H9 (cell line): Measurements from ENCODE around the gene SV2C. TPM values are rescaled to one million over a fixed set of nuclear protein-coding genes. Genes with fewer than 3 reads are reported as not detected.

Experiments
- DNase-seq: peaks from one replicate; pipeline ENCODE4 v3.0.0-alpha.2; 2017
- H2AFZ ChIP-seq: one replicate; pipeline ENCODE4 v1.6.1; 2013; ENCODE audit warnings: mild to moderate bottlenecking, low read length, control low read depth, moderate library complexity
- H2AK5ac ChIP-seq: 2 replicates; pipeline ENCODE4 v1.6.1; 2013; ENCODE audit warnings: low read length, control low read depth, mixed read lengths; ENCODE audit not compliant: insufficient read length
- H2BK120ac ChIP-seq: one replicate; pipeline ENCODE4 v1.6.1; 2013; ENCODE audit warnings: low read depth, mild to moderate bottlenecking, low read length, control low read depth, inconsistent platforms; ENCODE audit not compliant: poor library complexity, severe bottlenecking
- H2BK12ac ChIP-seq: 2 replicates; pipeline ENCODE4 v1.6.1; 2013; ENCODE audit warnings: low read length, control low read depth, mixed read lengths, low read depth; ENCODE audit not compliant: insufficient read length
- H2BK15ac ChIP-seq: 2 replicates; pipeline ENCODE4 v1.6.1; 2013; ENCODE audit warnings: low read depth, low read length, control low read depth
- H2BK20ac ChIP-seq: one replicate; pipeline ENCODE4 v1.6.1; 2013; ENCODE audit warnings: low read depth, mild to moderate bottlenecking, low read length, control low read depth, inconsistent platforms; ENCODE audit not compliant: poor library complexity, severe bottlenecking
- H2BK5ac ChIP-seq: 2 replicates; pipeline ENCODE4 v1.6.1; 2013; ENCODE audit warnings: low read length, control low read depth, mixed read lengths; ENCODE audit not compliant: insufficient read length
- H3K14ac ChIP-seq: 2 replicates; pipeline ENCODE4 v1.6.1; 2013; ENCODE audit warnings: low read length, control low read depth; ENCODE audit not compliant: insufficient read depth
- H3K18ac ChIP-seq: 2 replicates; pipeline ENCODE4 v1.6.1; 2013; ENCODE audit warnings: low read depth, mild to moderate bottlenecking, mixed read lengths, low read length, control low read depth; ENCODE audit not compliant: insufficient read length
- H3K23ac ChIP-seq: 2 replicates; pipeline ENCODE4 v1.6.1; 2013; ENCODE audit warnings: low read length, control low read depth, mixed read lengths, low read depth; ENCODE audit not compliant: insufficient read length
- H3K23me2 ChIP-seq: 2 replicates; pipeline ENCODE4 v1.6.1; 2013; ENCODE audit warnings: low read depth, mild to moderate bottlenecking, mixed read lengths, low read length, control low read depth; ENCODE audit not compliant: insufficient read length, poor library complexity, severe bottlenecking
- H3K27ac ChIP-seq: 2 replicates; pipeline ENCODE4 v1.5.1; 2013; ENCODE audit warnings: low read length, control low read depth, mixed read lengths, low read depth; ENCODE audit not compliant: insufficient read length
- H3K27me3 ChIP-seq: 2 replicates; pipeline ENCODE4 v1.6.1; 2013; ENCODE audit warnings: low read length, control low read depth, inconsistent platforms; ENCODE audit not compliant: insufficient read depth
- H3K4ac ChIP-seq: 2 replicates; pipeline ENCODE4 v1.6.1; 2013; ENCODE audit warnings: low read depth, mild to moderate bottlenecking, control low read depth, inconsistent platforms, low read length, moderate library complexity
- H3K4me1 ChIP-seq: 2 replicates; pipeline ENCODE4 v1.6.1; 2013; ENCODE audit warnings: low read length, control low read depth, inconsistent platforms; ENCODE audit not compliant: insufficient read depth
- H3K4me2 ChIP-seq: 2 replicates; pipeline ENCODE4 v1.6.1; 2013; ENCODE audit warnings: low read length, control low read depth, mixed read lengths; ENCODE audit not compliant: insufficient read length, insufficient read depth
- H3K56ac ChIP-seq: 2 replicates; pipeline ENCODE4 v1.6.1; 2013; ENCODE audit warnings: low read depth, mild to moderate bottlenecking, mixed read lengths, low read length, control low read depth; ENCODE audit not compliant: insufficient read length
- H3K79me1 ChIP-seq: 2 replicates; pipeline ENCODE4 v1.6.1; 2013; ENCODE audit warnings: low read depth, mild to moderate bottlenecking, moderate library complexity, low read length, control low read depth, inconsistent platforms; ENCODE audit not compliant: insufficient read depth, poor library complexity, severe bottlenecking
- H3K79me2 ChIP-seq: 2 replicates; pipeline ENCODE4 v1.6.1; 2013; ENCODE audit warnings: low read length, control low read depth, inconsistent platforms; ENCODE audit not compliant: insufficient read depth
- H3K9ac ChIP-seq: 2 replicates; pipeline ENCODE4 v1.6.1; 2013; ENCODE audit warnings: low read length, control low read depth, mixed read lengths; ENCODE audit not compliant: insufficient read length; ENCODE audit errors: extremely low read depth
- H3K9me3 ChIP-seq: one replicate; pipeline ENCODE4 v1.6.1; 2013; ENCODE audit warnings: low read depth, low read length, inconsistent platforms; ENCODE audit not compliant: control insufficient read depth
- H3T11ph ChIP-seq: one replicate; pipeline ENCODE4 v1.6.1; 2013; ENCODE audit warnings: mild to moderate bottlenecking, low read length, control low read depth, inconsistent platforms
- H4K20me1 ChIP-seq: one replicate; pipeline ENCODE4 v1.6.1; 2013; ENCODE audit not compliant: control insufficient read depth, insufficient read length, insufficient read depth
- H4K5ac ChIP-seq: 2 replicates; pipeline ENCODE4 v1.6.1; 2013; ENCODE audit warnings: low read depth, mild to moderate bottlenecking, mixed read lengths, low read length, control low read depth; ENCODE audit not compliant: insufficient read length
- H4K8ac ChIP-seq: replicated peaks from 2 replicates; pipeline ENCODE4 v1.6.1; 2013; ENCODE audit warnings: low read length, control low read depth, mixed read lengths, low read depth; ENCODE audit not compliant: insufficient read length
- H4K91ac ChIP-seq: 2 replicates; pipeline ENCODE4 v1.6.1; 2013; ENCODE audit warnings: low read depth, mild to moderate bottlenecking, moderate library complexity, mixed read lengths, low read length, control low read depth; ENCODE audit not compliant: insufficient read length
- H3K27ac Mint-ChIP-seq, 3 experiments: 2 replicates in 2 of 3; 3 replicates in 1 of 3; pipeline ENCODE4 v1.8.0; 2020 to 2021; ENCODE audit warnings: mixed read lengths in 3 of 3, mild to moderate bottlenecking in 1 of 3, moderate library complexity in 1 of 3
- H3K27me3 Mint-ChIP-seq: 2 replicates; pipeline ENCODE4 v1.8.0; 2021; ENCODE audit warnings: low read depth, mild to moderate bottlenecking, moderate library complexity, mixed read lengths
- H3K36me3 Mint-ChIP-seq, 3 experiments: 2 replicates in 2 of 3; 3 replicates in 1 of 3; pipeline ENCODE4 v1.8.0; 2020 to 2021; ENCODE audit warnings: low read depth in 3 of 3, mixed read lengths in 3 of 3; ENCODE audit not compliant: insufficient read depth in 1 of 3
- H3K4me1 Mint-ChIP-seq, 2 experiments: 2 replicates each; pipeline ENCODE4 v1.8.0; 2020; ENCODE audit warnings: mixed read lengths in 2 of 2
- H3K4me3 Mint-ChIP-seq, 2 experiments: 2 replicates in 1 of 2; 3 replicates in 1 of 2; pipeline ENCODE4 v1.8.0; 2020 to 2021; ENCODE audit warnings: mild to moderate bottlenecking in 2 of 2, mixed read lengths in 2 of 2, moderate library complexity in 1 of 2
- H3K9me3 Mint-ChIP-seq, 2 experiments: 2 replicates in 1 of 2; 3 replicates in 1 of 2; pipeline ENCODE4 v1.8.0; 2020; ENCODE audit warnings: mild to moderate bottlenecking in 2 of 2, mixed read lengths in 2 of 2, moderate library complexity in 1 of 2
- WGBS: extraction: QIAGEN DNeasy Blood & Tissue Kit; methylation state at CpG from one replicate; pipeline ENCODE4 v1.1.7; 2013; ENCODE audit warnings: missing lambda C conversion rate, low lambda C conversion rate, mixed read lengths; ENCODE audit not compliant: insufficient read length; ENCODE audit errors: extremely low coverage; 5-methylcytosine and 5-hydroxymethylcytosine counted together
- total RNA-seq: library from RNA; stranded (reverse); gene quantifications from 2 replicates; pipeline ENCODE4 v1.2.1, GENCODE V29; 2021
- TF ChIP-seq, protein P1 (sequence below): fragments of 200-600 bp; sonication (generic); conservative IDR thresholded peaks from 3 replicates; pipeline ENCODE4 v1.8.0; 2021; ENCODE audit warnings: antibody characterized with exemption, mild to moderate bottlenecking

The SV2C gene
- total RNA-seq, 1 experiment from 2014 or later, result 0.09 TPM

DNA sequence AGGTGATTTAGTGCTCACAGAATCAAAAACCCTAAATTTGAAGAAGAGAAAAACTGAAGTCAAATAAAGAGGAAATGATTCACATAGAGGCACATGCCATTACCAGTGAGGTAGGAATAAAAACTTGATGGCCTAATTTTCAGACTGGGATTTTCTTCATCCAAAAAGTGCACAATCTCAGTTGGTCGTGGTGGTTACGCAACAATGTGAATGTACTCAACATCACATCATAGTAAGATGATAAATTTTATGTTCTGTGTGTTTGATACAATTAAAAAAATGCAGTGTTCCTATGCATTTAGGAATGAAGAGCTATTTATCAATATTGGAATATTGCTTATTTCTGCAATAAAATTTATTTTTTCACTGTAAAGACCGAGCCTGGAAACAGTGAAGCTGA lies 60.7 kb downstream of the SV2C start:
- H3T11ph ChIP-seq, result no peak overlapping the region
- Mint-ChIP-seq H3K4me1 (peaks cover 19 to 20% of the 10 kb centered on the region in 2 experiments), H3K4me3 (no peak overlapping the region), H3K36me3 (peaks cover 0 to 2% (median 0%) of the 10 kb centered on the region in 3 experiments; a peak in 2 of 7 replicates), H3K9me3 (peaks cover 0 to 8% of the 10 kb centered on the region in 2 experiments; a peak in 2 of 5 replicates), H3K27ac (no peak overlapping the region), H3K27me3 (peaks cover 10% of the 10 kb centered on the region)
- H3K4me2 ChIP-seq, result no peak overlapping the region
- H3K56ac ChIP-seq, result no peak overlapping the region
- no peak overlapping the region for H3K4ac ChIP-seq
- TF ChIP-seq, protein P1, sequence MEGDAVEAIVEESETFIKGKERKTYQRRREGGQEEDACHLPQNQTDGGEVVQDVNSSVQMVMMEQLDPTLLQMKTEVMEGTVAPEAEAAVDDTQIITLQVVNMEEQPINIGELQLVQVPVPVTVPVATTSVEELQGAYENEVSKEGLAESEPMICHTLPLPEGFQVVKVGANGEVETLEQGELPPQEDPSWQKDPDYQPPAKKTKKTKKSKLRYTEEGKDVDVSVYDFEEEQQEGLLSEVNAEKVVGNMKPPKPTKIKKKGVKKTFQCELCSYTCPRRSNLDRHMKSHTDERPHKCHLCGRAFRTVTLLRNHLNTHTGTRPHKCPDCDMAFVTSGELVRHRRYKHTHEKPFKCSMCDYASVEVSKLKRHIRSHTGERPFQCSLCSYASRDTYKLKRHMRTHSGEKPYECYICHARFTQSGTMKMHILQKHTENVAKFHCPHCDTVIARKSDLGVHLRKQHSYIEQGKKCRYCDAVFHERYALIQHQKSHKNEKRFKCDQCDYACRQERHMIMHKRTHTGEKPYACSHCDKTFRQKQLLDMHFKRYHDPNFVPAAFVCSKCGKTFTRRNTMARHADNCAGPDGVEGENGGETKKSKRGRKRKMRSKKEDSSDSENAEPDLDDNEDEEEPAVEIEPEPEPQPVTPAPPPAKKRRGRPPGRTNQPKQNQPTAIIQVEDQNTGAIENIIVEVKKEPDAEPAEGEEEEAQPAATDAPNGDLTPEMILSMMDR, result no peak
- no peak overlapping the region for H2BK120ac ChIP-seq
- H2BK15ac ChIP-seq, result no peak overlapping the region
- no CpG with 5 or more reads among the region's 3 CpGs for WGBS
- no peak overlapping the region for H3K14ac ChIP-seq
- H3K18ac ChIP-seq, result no peak overlapping the region
- no peak overlapping the region for H2AFZ ChIP-seq
- H4K5ac ChIP-seq, result no peak overlapping the region
- no peaks in the 10 kb centered on the region for H3K9me3 ChIP-seq
- no peak overlapping the region for H2AK5ac ChIP-seq
- no peak overlapping the region for H4K8ac ChIP-seq
- H4K91ac ChIP-seq, result no peak overlapping the region
- no peak for DNase-seq
- no peaks in the 10 kb centered on the region for H3K23me2 ChIP-seq
- H2BK20ac ChIP-seq, result no peak overlapping the region
- no peak overlapping the region for H2BK5ac ChIP-seq
- H3K27ac ChIP-seq, result no peak overlapping the region
- no peak overlapping the region for H3K9ac ChIP-seq
- no peaks in the 10 kb centered on the region for H3K79me2 ChIP-seq
- H3K23ac ChIP-seq, result no peak overlapping the region
- peaks cover 3% of the 10 kb centered on the region; the same call in 1 of the 2 replicates for H3K4me1 ChIP-seq
- no peaks in the 10 kb centered on the region for H3K79me1 ChIP-seq
- no peaks in the 10 kb centered on the region for H4K20me1 ChIP-seq
- no peak overlapping the region for H2BK12ac ChIP-seq
- no peaks in the 10 kb centered on the region for H3K27me3 ChIP-seq
